Lower leg skin (tissue), 3 donors: ENCODE measurements around the gene RNF224.

Source experiments
- POLR2A ChIP-seq, 2 donors: fragments of 450-650 bp; IDR thresholded peaks; one replicate each; pipeline ENCODE4 v1.6.1; 2016 to 2017; ENCODE audit warnings: antibody characterized with exemption in 2 of 2, mild to moderate bottlenecking in 1 of 2, moderate library complexity in 1 of 2
- TF ChIP-seq, protein P1 (sequence below), 3 donors: fragments of 450-650 bp; IDR thresholded peaks; one replicate each; pipeline ENCODE4 v1.5.1; 2016; ENCODE audit warnings: antibody characterized with exemption in 3 of 3, mild to moderate bottlenecking in 3 of 3, moderate library complexity in 2 of 3

DNA sequence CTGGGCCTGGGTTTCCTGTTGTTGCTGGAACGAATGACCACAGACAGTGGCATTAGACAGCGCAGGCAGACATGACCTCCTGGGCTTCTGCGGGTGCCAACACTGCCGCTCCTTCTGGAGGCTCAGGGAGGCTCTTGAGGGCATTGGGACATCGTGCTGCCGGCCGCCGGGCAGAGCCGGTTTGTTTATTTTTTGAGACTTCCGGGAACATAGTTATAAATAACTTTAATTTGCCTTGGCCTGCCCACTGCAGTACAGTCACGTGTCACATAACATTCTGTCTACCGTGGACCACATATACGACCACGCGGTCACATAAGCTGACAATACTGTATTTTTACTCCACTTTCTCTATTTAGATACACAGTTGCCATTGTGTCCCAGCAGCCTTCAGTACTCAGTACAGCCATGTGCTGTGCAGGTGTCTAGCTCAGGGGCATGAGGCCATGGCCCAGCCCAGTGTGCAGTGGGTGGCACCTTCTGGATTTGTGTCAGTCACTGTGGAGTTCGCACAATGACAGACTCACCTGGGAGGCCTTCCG is 42.0 kb downstream of the RNF224 start:
- TF ChIP-seq, protein P1, sequence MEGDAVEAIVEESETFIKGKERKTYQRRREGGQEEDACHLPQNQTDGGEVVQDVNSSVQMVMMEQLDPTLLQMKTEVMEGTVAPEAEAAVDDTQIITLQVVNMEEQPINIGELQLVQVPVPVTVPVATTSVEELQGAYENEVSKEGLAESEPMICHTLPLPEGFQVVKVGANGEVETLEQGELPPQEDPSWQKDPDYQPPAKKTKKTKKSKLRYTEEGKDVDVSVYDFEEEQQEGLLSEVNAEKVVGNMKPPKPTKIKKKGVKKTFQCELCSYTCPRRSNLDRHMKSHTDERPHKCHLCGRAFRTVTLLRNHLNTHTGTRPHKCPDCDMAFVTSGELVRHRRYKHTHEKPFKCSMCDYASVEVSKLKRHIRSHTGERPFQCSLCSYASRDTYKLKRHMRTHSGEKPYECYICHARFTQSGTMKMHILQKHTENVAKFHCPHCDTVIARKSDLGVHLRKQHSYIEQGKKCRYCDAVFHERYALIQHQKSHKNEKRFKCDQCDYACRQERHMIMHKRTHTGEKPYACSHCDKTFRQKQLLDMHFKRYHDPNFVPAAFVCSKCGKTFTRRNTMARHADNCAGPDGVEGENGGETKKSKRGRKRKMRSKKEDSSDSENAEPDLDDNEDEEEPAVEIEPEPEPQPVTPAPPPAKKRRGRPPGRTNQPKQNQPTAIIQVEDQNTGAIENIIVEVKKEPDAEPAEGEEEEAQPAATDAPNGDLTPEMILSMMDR (IDR thresholded peaks at IDR 0.05): no peak
- no peak for TF ChIP-seq POLR2A (IDR thresholded peaks at IDR 0.05)
